HEK293T (cell line): ENCODE measurements around the gene IMPDH1.

Experiments used
- CTCF ChIA-PET: fragments of 350-600 bp; formaldehyde crosslinking; extraction: SDS; loops from one replicate; lab custom pipeline; 2021; ENCODE audit warnings: antibody characterized with exemption, inconsistent platforms; lab: Yijun Ruan, JAX
- POLR2A ChIA-PET: fragments of 350-600 bp; formaldehyde crosslinking; extraction: SDS; loops from one replicate; lab custom pipeline; 2020; ENCODE audit warnings: antibody characterized with exemption, inconsistent platforms; lab: Yijun Ruan, JAX
- DNase-seq: peaks from one replicate; pipeline ENCODE4 v3.0.0; 2012; ENCODE audit warnings: mixed read lengths; ENCODE audit errors: extremely low spot score
- ARNT ChIP-seq: fragments of 450-650 bp; IDR thresholded peaks from 2 replicates; pipeline ENCODE4 v1.6.1; 2017; ENCODE audit warnings: mild to moderate bottlenecking
- BHLHE40 ChIP-seq: fragments of 450-650 bp; IDR thresholded peaks from 2 replicates; pipeline ENCODE4 v1.6.1; 2016; ENCODE audit warnings: mild to moderate bottlenecking, moderate library complexity, borderline replicate concordance
- CTBP1 ChIP-seq: fragments of 450-650 bp; IDR thresholded peaks from 2 replicates; pipeline ENCODE4 v1.6.1; 2016; ENCODE audit warnings: borderline replicate concordance
- ELF4 ChIP-seq: fragments of 450-650 bp; IDR thresholded peaks from 2 replicates; pipeline ENCODE4 v1.6.1; 2017; ENCODE audit warnings: antibody characterized with exemption
- FOXA1 ChIP-seq: fragments of 450-650 bp; IDR thresholded peaks from 2 replicates; pipeline ENCODE4 v1.6.1; 2016; ENCODE audit warnings: mild to moderate bottlenecking
- FOXK2 ChIP-seq: fragments of 450-650 bp; IDR thresholded peaks from 2 replicates; pipeline ENCODE4 v1.6.1; 2016; ENCODE audit warnings: mild to moderate bottlenecking
- FOXM1 ChIP-seq: fragments of 450-650 bp; IDR thresholded peaks from 2 replicates; pipeline ENCODE4 v1.6.1; 2017; ENCODE audit warnings: mild to moderate bottlenecking, borderline replicate concordance
- HDGF ChIP-seq: fragments of 450-650 bp; IDR thresholded peaks from 2 replicates; pipeline ENCODE4 v1.6.1; 2017; ENCODE audit warnings: antibody characterized with exemption, borderline replicate concordance
- L3MBTL2 ChIP-seq: fragments of 450-650 bp; conservative IDR thresholded peaks from 2 replicates; pipeline ENCODE4 v1.6.1; 2016; ENCODE audit warnings: mild to moderate bottlenecking
- LEF1 ChIP-seq: fragments of 450-650 bp; IDR thresholded peaks from 2 replicates; pipeline ENCODE4 v1.6.1; 2017; ENCODE audit warnings: mild to moderate bottlenecking, borderline replicate concordance
- NFRKB ChIP-seq: fragments of 450-650 bp; IDR thresholded peaks from 2 replicates; pipeline ENCODE4 v1.6.1; 2016; ENCODE audit warnings: mild to moderate bottlenecking, moderate library complexity
- SP1 ChIP-seq: fragments of 450-650 bp; IDR thresholded peaks from 2 replicates; pipeline ENCODE4 v1.6.1; 2017
- SUZ12 ChIP-seq: fragments of 450-650 bp; IDR thresholded peaks from 2 replicates; pipeline ENCODE4 v1.6.1; 2016; ENCODE audit warnings: mild to moderate bottlenecking
- TARDBP ChIP-seq: fragments of 450-650 bp; IDR thresholded peaks from 2 replicates; pipeline ENCODE4 v1.6.1; 2016
- ZNF384 ChIP-seq: fragments of 450-650 bp; IDR thresholded peaks from 2 replicates; pipeline ENCODE4 v1.6.1; 2016
- TF ChIP-seq, protein P1 (sequence below): fragments of 450-650 bp; IDR thresholded peaks from 2 replicates; pipeline ENCODE4 v1.6.1; 2016

Gene IMPDH1

GRCh38 chr7:128454808-128455542 lies 45.2 kb upstream of the IMPDH1 start:
- ChIA-PET CTCF (interaction anchor here (0.9 to 3.2 kb wide), 6 partner anchors 11 to 212 kb away, joined by 3 to 21 read pairs (median 4); no protein-coding TSS in a partner anchor), POLR2A (interaction anchor here (1.0 to 3.0 kb wide), 12 partner anchors 11 to 376 kb away, joined by 3 to 21 read pairs (median 8); partner anchors contain the start of genes CALU, IMPDH1 and RBM28)
- TF ChIP-seq LEF1 (no peak), FOXK2 (no peak), CTBP1 (no peak), HDGF (no peak), ZNF384 (peak; percentile 54; the same call in 1 of the 2 replicates), FOXM1 (no peak)
- TF ChIP-seq, protein P1, sequence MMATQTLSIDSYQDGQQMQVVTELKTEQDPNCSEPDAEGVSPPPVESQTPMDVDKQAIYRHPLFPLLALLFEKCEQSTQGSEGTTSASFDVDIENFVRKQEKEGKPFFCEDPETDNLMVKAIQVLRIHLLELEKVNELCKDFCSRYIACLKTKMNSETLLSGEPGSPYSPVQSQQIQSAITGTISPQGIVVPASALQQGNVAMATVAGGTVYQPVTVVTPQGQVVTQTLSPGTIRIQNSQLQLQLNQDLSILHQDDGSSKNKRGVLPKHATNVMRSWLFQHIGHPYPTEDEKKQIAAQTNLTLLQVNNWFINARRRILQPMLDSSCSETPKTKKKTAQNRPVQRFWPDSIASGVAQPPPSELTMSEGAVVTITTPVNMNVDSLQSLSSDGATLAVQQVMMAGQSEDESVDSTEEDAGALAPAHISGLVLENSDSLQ, result no peak
- DNase-seq, result no peak

GRCh38 chr7:128453836-128454804 lies 44.3 kb upstream of the IMPDH1 start:
- POLR2A ChIA-PET, result interaction anchor here (1.0 to 2.7 kb wide), 5 partner anchors 10 to 24 kb away, joined by 3 to 21 read pairs (median 10); partner anchors contain the start of gene METTL2B
- TF ChIP-seq BHLHE40 (no peak), L3MBTL2 (no peak), ARNT (no peak), TARDBP (no peak), SUZ12 (no peak), ELF4 (no peak), LEF1 (no peak), NFRKB (no peak), CTBP1 (no peak), FOXA1 (no peak), FOXK2 (no peak), HDGF (no peak), SP1 (no peak), FOXM1 (no peak), ZNF384 (no peak)
- TF ChIP-seq, protein P1, result no peak
- CTCF ChIA-PET, result interaction anchor here (0.9 to 3.2 kb wide), 4 partner anchors 28 to 213 kb away, joined by 3 to 21 read pairs (median 6); no protein-coding TSS in a partner anchor
- peak; percentile 69 for DNase-seq

GRCh38 chr7:128452552-128452951 lies 42.8 kb upstream of the IMPDH1 start:
- TF ChIP-seq TARDBP (no peak), HDGF (no peak), SUZ12 (no peak), L3MBTL2 (no peak), BHLHE40 (no peak), FOXA1 (no peak), ARNT (no peak), NFRKB (no peak), FOXM1 (no peak), SP1 (no peak), ELF4 (no peak), ZNF384 (no peak), LEF1 (no peak), CTBP1 (no peak), FOXK2 (no peak)
- TF ChIP-seq, protein P1, result no peak
- ChIA-PET POLR2A (no interaction called here), CTCF (interaction anchor here (0.6 kb wide), 1 partner anchor 88 kb away, joined by 3 read pairs; no protein-coding TSS in a partner anchor)
- DNase-seq, result no peak

GRCh38 chr7:128450913-128451312 lies 41.1 kb upstream of the IMPDH1 start:
- no peak for TF ChIP-seq ZNF384
- no peak for TF ChIP-seq ELF4
- no peak for TF ChIP-seq FOXA1
- no peak for TF ChIP-seq CTBP1
- TF ChIP-seq, protein P1, result no peak
- no peak for TF ChIP-seq FOXM1
- TF ChIP-seq TARDBP, result no peak
- TF ChIP-seq HDGF, result no peak
- no peak for TF ChIP-seq SUZ12
- no peak for TF ChIP-seq L3MBTL2
- POLR2A ChIA-PET, result no interaction called here
- CTCF ChIA-PET, result no interaction called here
- DNase-seq, result no peak
